GM19463 (cell line): Measurements from ENCODE around the gene RPP25L.

Source experiments
- ATAC-seq: cut with Tn5 transposase; IDR thresholded peaks from one replicate; pipeline ENCODE4 v1.9.1; 2021; ENCODE audit warnings: mild to moderate bottlenecking, moderate library complexity; ENCODE audit not compliant: unreplicated experiment

The RPP25L gene

GRCh38 chr9:34612788-34613390, 992 bp upstream of the RPP25L start:
- ATAC-seq, result no peak

GRCh38 chr9:34611251-34611810, 566 bp downstream of the RPP25L start:
- no peak for ATAC-seq

GRCh38 chr9:34610434-34611206, 1.3 kb downstream of the RPP25L start:
- no peak for ATAC-seq

GRCh38 chr9:34607331-34607730, 4.6 kb downstream of the RPP25L start:
- no peak for ATAC-seq

DNA sequence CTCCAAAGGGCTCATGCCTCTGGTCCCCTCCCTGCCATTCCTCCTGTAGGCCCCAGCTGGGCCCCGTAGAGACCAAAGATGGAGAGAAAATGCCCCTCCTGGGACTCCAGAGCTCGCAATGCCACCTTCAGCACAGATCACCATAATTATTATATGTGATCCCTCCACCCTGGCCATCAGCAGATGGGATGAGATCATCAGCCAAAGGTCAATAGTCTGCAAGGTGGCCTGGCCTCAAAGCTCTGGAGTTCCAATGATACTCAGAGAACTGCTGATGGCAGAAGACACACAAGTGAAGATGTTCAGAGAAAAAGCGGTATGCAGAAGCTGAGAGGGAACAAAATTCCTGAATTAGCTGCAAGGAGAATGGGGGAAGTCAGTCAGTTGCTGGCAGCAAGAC, 5.0 kb downstream of the RPP25L start:
- no peak for ATAC-seq

- no peak for ATAC-seq
These were observed 5.7 kb downstream of the RPP25L start for GRCh38 chr9:34606190-34606589.

DNA sequence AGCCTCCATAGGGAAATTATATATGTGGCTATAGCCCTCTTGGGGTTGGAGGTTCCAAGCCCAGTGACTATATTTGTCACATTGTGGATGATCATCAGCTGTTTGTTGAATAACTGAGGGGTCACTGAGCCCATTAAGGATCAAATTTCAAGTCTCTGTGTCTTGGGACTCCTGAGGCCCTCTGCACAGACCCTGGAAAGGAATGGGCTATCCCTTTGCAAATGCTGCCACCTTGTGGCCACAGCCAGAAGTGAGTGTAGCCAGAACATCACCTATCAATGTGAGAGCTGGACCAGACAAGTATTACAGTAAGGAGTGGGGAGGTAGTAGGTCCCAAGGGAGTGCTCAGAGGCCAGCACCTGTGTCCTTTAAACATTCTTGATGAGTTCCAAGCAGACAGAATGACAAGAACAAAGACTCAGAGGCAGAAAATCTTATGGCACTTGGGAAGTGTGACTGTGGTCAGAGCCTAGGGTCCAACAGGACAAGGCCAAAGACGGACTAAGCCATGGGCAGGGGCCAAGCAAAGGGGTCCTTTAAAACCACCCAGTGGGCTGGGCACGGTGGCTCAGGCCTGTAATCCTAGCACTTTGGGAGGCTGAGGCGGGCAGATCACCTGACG, 8.2 kb downstream of the RPP25L start:
- no peak for ATAC-seq

GRCh38 chr9:34601937-34602573, 9.8 kb downstream of the RPP25L start:
- ATAC-seq, result no peak

GRCh38 chr9:34600908-34601307, 11.0 kb downstream of the RPP25L start:
- ATAC-seq, result no peak

- no peak for ATAC-seq
These were observed 12.4 kb downstream of the RPP25L start for GRCh38 chr9:34599546-34599945.

DNA sequence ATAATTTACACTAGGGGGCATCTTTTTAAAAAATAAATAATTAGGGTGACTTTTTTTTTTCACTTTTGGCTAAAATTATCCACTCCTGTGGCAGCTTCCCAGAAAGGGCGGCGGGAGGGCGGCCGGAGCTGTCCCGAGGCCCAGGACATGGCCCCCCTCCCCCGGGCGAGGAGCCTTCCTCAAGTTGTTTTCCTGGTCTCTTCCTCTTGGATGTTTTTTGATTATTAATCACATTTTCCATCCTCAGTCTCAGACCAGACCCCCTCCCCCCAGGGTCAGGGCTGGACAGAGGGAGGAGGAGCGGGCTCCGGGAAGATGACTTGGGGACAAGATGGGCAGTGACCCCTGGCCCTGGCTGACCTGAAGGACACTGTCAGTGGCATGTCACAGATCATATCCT, 17.7 kb downstream of the RPP25L start:
- no peak for ATAC-seq

DNA sequence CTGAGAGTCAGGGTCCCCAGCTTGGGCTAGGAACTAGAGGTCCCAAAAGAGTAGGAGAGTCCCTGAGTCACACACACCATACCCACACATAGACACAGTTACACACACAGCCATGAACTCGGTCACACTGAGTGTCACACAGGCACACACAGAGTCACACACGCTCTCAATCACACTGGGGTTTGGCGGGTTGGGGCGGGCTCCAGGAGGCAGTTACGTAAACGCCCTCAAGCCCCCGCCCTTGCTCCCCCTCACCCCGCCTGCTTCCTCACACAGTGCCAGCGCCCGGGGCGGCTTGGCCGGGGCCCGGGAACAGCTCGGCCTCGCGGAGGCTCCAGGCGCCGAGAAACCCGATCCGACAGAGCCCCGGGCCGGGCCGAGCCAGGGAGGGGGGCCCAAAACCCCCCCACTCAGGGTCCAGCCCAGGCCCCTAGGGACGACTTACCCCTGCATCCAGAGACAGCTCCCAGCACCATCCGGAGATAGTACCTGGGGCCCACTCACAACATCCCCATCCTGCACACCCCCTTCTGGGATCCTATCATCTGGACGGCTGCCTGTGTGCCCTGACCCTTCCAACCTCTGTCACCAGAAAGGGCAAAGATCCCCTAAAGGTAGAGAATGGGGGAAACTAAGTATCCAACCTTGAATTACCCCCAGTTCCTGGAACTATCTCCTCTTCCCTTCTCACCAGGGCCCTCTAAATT, 18.8 kb downstream of the RPP25L start:
- no peak for ATAC-seq

DNA sequence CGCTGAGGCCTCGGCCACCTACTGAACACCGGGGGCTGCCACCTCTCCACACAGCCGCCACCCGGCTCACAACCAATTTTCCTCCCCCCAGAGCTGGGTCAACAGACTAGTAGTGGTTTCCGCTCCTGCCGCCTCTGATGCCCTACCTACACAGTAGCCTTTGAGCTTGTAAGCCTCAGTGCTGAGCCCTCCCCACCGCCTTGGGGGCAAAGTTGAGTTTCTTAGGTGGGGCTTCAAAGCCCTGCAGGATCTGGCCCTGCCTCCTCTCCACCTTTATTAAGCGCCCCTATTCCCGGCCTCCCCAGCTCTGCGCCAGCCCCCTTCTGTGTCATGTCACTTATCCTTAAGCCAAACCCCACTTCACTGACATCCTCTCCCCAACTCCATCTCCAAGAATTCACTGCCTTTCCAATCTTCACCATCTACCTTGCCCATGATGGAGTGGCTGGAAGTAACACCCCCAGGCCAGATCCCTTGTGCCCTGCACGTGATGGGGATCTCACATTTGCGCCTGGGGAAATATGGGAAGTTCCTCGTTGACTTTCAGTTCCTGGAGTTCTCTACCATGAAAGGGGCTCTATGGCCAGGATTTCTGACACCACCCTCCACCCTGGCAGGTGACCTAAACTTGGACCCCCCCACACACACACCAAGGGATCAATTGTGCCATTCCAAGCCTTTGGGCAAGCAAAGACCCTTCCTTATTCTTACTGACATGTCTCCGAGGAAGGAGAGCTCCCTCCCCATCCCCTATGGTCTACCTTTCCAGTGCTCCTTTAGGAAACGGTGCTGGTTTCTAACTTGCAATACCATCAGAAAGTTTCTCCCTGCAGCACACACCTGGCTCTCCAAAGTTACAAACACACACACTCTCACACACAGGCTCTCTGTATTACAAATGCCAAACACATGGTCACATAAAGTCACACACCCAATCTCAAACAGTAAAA, 19.7 kb downstream of the RPP25L start:
- no peak for ATAC-seq

DNA sequence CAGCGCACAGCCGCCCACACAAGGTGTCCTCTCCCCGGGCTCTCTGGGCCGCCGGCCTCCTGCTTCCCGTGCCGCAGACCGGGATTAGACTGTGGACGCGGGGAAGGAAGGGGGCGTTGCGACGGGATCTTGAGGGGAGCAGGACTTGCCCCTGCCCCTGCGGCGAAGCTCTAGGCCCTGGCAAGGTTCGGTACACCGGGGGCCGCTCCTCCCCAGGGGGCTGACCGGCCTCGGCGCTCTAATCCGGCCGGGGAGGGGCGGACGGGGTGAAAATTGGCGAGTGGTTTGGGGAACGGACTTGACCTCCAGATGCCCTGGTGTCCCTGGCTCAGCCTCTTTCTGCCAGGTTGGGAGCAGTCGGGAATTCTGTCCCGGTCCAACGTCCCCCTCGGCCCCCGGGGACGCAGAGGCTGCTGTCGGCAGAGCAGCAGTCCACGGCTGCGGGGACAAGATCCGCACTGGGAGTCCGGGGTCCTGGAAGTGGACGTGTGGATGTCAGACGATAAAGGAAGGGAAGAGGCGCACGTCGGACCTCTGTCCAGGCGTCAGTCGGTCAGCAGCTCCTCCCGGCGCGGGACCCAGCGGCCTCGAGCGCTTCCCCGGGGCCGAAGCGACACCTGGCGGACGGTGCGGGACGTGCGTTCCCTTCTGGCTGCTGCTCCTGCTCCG, 20.5 kb downstream of the RPP25L start:
- peak; percentile 68 for ATAC-seq

GRCh38 chr9:34590381-34591247, 21.3 kb downstream of the RPP25L start:
- no peak for ATAC-seq

GRCh38 chr9:34589636-34590380, 22.1 kb downstream of the RPP25L start, which contains the start of gene CNTFR:
Gene CNTFR, minus strand, starts transcription at chr9:34589724. Its CDS starts 20,743 bp downstream, at chr9:34568981.
- ATAC-seq, result no peak
